ENCODE measurements around the gene ZFAND4.

The ZFAND4 gene

GRCh38 chr10:45624724-45625123, 47.8 kb downstream of the ZFAND4 start:
- H3K4me1 ChIP-seq (ENCODE audit: low read depth, poor library complexity, severe bottlenecking), result no peaks in the 10 kb centered on the region
- no peaks in the 10 kb centered on the region for H3K36me3 ChIP-seq (ENCODE audit: insufficient read depth)
- no peak overlapping the region for H3K4me3 ChIP-seq (IDR thresholded peaks at IDR 0.05; ENCODE audit: insufficient read depth, low read depth, low read length)
- no peak overlapping the region for H3K27ac ChIP-seq
- H4K20me1 ChIP-seq (ENCODE audit: insufficient read depth), result no peaks in the 10 kb centered on the region
- no peak overlapping the region for H3K4me2 ChIP-seq
- no peaks in the 10 kb centered on the region for H3K79me2 ChIP-seq (ENCODE audit: insufficient read depth, low read depth)
- no peaks in the 10 kb centered on the region for H3K27me3 ChIP-seq (ENCODE audit: insufficient read depth, low read depth)
- H2AFZ ChIP-seq (ENCODE audit: low read depth), result no peak overlapping the region
- TF ChIP-seq CTCF (conservative IDR thresholded peaks at IDR 0.05; ENCODE audit: low read depth, low read length), result no peak
- H3K9ac ChIP-seq, result no peak overlapping the region

- no peak overlapping the region for H3K27ac ChIP-seq
- no peak overlapping the region for H3K4me2 ChIP-seq
- H3K36me3 ChIP-seq (ENCODE audit: insufficient read depth), result no peaks in the 10 kb centered on the region
Observed at GRCh38 chr10:45614869-45615268, 57.7 kb downstream of the ZFAND4 start.

DNA sequence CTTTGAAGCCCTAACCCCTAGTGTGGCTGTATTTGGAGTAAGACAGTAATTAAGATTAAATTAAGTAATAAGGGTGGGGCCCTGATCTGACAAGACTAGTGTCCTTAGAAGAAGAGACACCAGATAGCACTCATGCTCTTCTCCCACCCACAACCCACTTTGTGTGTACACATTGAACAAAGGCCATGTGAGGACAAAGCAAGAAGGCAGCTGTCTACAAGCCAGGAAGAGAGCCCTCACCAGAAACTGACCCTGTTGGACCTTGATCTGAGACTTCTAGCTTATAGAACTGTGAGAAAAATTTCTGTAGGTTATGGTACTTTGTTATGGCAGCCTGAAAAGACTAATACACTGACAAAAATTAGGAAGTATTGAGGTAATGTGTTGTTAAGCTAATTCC, 59.8 kb downstream of the ZFAND4 start:
- Histone ChIP-seq H3K27me3 (ENCODE audit: insufficient read depth, low read depth) (no peaks in the 10 kb centered on the region), H3K36me3 (ENCODE audit: insufficient read depth) (no peaks in the 10 kb centered on the region), H2AFZ (ENCODE audit: low read depth) (no peak overlapping the region), H3K4me3 (IDR thresholded peaks at IDR 0.05; ENCODE audit: insufficient read depth, low read depth, low read length) (no peak overlapping the region), H3K4me2 (no peak overlapping the region), H3K79me2 (ENCODE audit: insufficient read depth, low read depth) (no peaks in the 10 kb centered on the region), H3K4me1 (ENCODE audit: low read depth, poor library complexity, severe bottlenecking) (no peaks in the 10 kb centered on the region), H4K20me1 (ENCODE audit: insufficient read depth) (no peaks in the 10 kb centered on the region), H3K9ac (no peak overlapping the region), H3K27ac (no peak overlapping the region)
- TF ChIP-seq CTCF (conservative IDR thresholded peaks at IDR 0.05; ENCODE audit: low read depth, low read length), result no peak

More at GRCh38 chr10:45614869-45615268, 57.7 kb downstream of the ZFAND4 start:
- Histone ChIP-seq H3K27me3 (ENCODE audit: insufficient read depth, low read depth) (no peaks in the 10 kb centered on the region), H4K20me1 (ENCODE audit: insufficient read depth) (no peaks in the 10 kb centered on the region), H3K9ac (no peak overlapping the region), H3K4me3 (IDR thresholded peaks at IDR 0.05; ENCODE audit: insufficient read depth, low read depth, low read length) (no peak overlapping the region), H3K79me2 (ENCODE audit: insufficient read depth, low read depth) (no peaks in the 10 kb centered on the region), H3K4me1 (ENCODE audit: low read depth, poor library complexity, severe bottlenecking) (no peaks in the 10 kb centered on the region), H2AFZ (ENCODE audit: low read depth) (no peak overlapping the region)
- TF ChIP-seq CTCF (conservative IDR thresholded peaks at IDR 0.05; ENCODE audit: low read depth, low read length), result no peak

- Histone ChIP-seq H3K27ac (no peak overlapping the region), H3K27me3 (ENCODE audit: insufficient read depth, low read depth) (no peaks in the 10 kb centered on the region), H3K9ac (no peak overlapping the region), H3K4me1 (ENCODE audit: low read depth, poor library complexity, severe bottlenecking) (no peaks in the 10 kb centered on the region), H3K36me3 (ENCODE audit: insufficient read depth) (no peaks in the 10 kb centered on the region), H3K4me2 (no peak overlapping the region), H4K20me1 (ENCODE audit: insufficient read depth) (no peaks in the 10 kb centered on the region), H2AFZ (ENCODE audit: low read depth) (no peak overlapping the region), H3K79me2 (ENCODE audit: insufficient read depth, low read depth) (no peaks in the 10 kb centered on the region), H3K4me3 (IDR thresholded peaks at IDR 0.05; ENCODE audit: insufficient read depth, low read depth, low read length) (no peak overlapping the region)
- TF ChIP-seq CTCF (conservative IDR thresholded peaks at IDR 0.05; ENCODE audit: low read depth, low read length), result no peak
Observed at GRCh38 chr10:45608052-45608451, 64.5 kb downstream of the ZFAND4 start.

Measured in KMS-11 (cell line).